Activated CD4-positive, alpha-beta T cell treated with anti-CD3 and anti-CD28 coated beads for 24 hours (primary cell): Measurements from ENCODE around the gene CRNN.

ENCODE experiments used
- DNase-seq, 2 donors: peaks; one replicate each; pipeline ENCODE4 v3.0.0-alpha.2; 2020; ENCODE audit warnings: low read depth in 2 of 2

The CRNN gene

GRCh38 chr1:152419917-152420316 lies 5.9 kb upstream of the CRNN start:
- DNase-seq = no peak

GRCh38 chr1:152415454-152416227 lies 1.6 kb upstream of the CRNN start:
- DNase-seq = no peak

GRCh38 chr1:152412756-152413155 lies 1.3 kb downstream of the CRNN start:
- DNase-seq = no peak

- no peak for DNase-seq
Measured at GRCh38 chr1:152411134-152411533, 2.9 kb downstream of the CRNN start.

GRCh38 chr1:152410599-152410998 lies 3.5 kb downstream of the CRNN start:
- no peak for DNase-seq

- DNase-seq = no peak
Measured at GRCh38 chr1:152410028-152410427, 4.0 kb downstream of the CRNN start.

- DNase-seq = no peak
Measured at GRCh38 chr1:152408664-152409063, 5.4 kb downstream of the CRNN start.

GRCh38 chr1:152398812-152399698 lies 15.0 kb downstream of the CRNN start:
- DNase-seq = no peak

GRCh38 chr1:152397474-152397873 lies 16.6 kb downstream of the CRNN start:
- no peak for DNase-seq

- DNase-seq = no peak
Measured at GRCh38 chr1:152394151-152394550, 19.9 kb downstream of the CRNN start.

- DNase-seq = no peak
Measured at GRCh38 chr1:152392909-152393308, 21.2 kb downstream of the CRNN start.

GRCh38 chr1:152388889-152389288 lies 25.2 kb downstream of the CRNN start:
- no peak for DNase-seq

- DNase-seq = no peak
Measured at GRCh38 chr1:152386940-152387339, 27.1 kb downstream of the CRNN start.

GRCh38 chr1:152380932-152381331 lies 33.1 kb downstream of the CRNN start:
- DNase-seq = no peak

GRCh38 chr1:152374451-152374850 lies 39.6 kb downstream of the CRNN start:
- DNase-seq = no peak

GRCh38 chr1:152372672-152373071 lies 41.4 kb downstream of the CRNN start:
- DNase-seq = no peak

- DNase-seq = no peak
Measured at GRCh38 chr1:152367436-152367835, 46.6 kb downstream of the CRNN start.

GRCh38 chr1:152359906-152360305 lies 54.2 kb downstream of the CRNN start, which contains the start of gene FLG2:
TSS of gene FLG2 (minus strand) at chr1:152360006. CDS start at chr1:152358884, 1,122 bp downstream.
- no peak for DNase-seq
